Stimulated activated memory B cell treated with anti-CD40 and anti-IgM and Interleukin-4, amounts not matched to agents 10 μg/mL and 1 μg/mL and 100 μg/mL, for 72 hours (primary cell): ENCODE results near the gene RMRP.

Experiments
- ATAC-seq: fragments of 150-1000 bp; cut with Tn5 transposase; 2 replicates; pipeline ENCODE4 v1.10.0; 2021
- H3K27ac Mint-ChIP-seq: one replicate; pipeline ENCODE4 v1.8.0; 2022; ENCODE audit warnings: mild to moderate bottlenecking, mixed read lengths
- H3K27me3 Mint-ChIP-seq: one replicate; pipeline ENCODE4 v1.8.0; 2022; ENCODE audit warnings: mixed read lengths
- H3K36me3 Mint-ChIP-seq: one replicate; pipeline ENCODE4 v1.8.0; 2022; ENCODE audit warnings: mixed read lengths
- H3K4me1 Mint-ChIP-seq: one replicate; pipeline ENCODE4 v1.8.0; 2022; ENCODE audit warnings: mixed read lengths
- H3K4me3 Mint-ChIP-seq: one replicate; pipeline ENCODE4 v1.8.0; 2022; ENCODE audit warnings: mild to moderate bottlenecking, moderate library complexity, mixed read lengths
- H3K9me3 Mint-ChIP-seq: one replicate; pipeline ENCODE4 v1.8.0; 2022; ENCODE audit warnings: mixed read lengths

The RMRP gene

DNA sequence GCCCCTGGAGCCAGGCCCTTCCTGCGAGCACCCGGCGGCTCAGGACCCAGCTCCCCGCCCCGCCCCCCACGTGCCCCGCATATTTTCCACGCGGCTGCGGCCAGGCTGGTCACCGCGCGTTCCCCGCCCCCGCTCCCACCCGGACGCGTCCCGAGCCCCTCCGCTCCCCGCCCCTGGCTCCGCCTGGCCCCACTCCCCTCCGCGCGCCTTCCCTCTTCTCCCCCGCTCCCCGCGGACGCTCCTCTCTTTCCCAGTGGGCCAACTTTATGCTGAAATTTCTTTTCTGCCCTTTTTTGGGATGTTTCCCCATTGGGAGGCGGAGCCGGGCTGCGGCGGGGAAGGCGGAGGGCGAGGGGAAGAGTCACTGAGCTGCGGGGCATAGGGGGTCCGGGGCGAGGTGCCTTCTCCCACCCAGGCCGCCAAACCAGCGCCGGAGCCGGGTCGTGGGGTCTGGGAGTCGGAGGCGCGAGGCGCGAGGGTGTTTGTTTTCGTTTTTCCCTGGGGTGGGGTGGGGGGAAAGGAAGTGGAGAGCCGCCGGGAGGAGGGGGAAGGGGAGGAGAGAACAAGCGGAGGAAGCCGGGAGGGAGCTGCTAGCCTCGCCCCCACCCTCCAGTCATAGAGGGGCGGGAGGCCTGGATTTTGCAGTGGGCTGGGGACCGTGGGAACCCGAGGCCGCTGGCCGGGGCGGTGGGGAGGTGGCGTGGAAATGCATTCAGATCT is 33.0 kb upstream of the RMRP start:
- Mint-ChIP-seq H3K4me1 (peaks cover 20% of the 10 kb centered on the region), H3K4me3 (peak overlapping the region; percentile 95), H3K27me3 (no peaks in the 10 kb centered on the region), H3K27ac (peak overlapping the region; percentile 83), H3K36me3 (no peaks in the 10 kb centered on the region), H3K9me3 (no peaks in the 10 kb centered on the region)
- ATAC-seq, result peak; percentile 27

- Mint-ChIP-seq H3K36me3 (no peaks in the 10 kb centered on the region), H3K27ac (peak overlapping the region; percentile 83), H3K4me1 (peaks cover 20% of the 10 kb centered on the region), H3K9me3 (no peaks in the 10 kb centered on the region), H3K27me3 (no peaks in the 10 kb centered on the region), H3K4me3 (peak overlapping the region; percentile 75)
- ATAC-seq, result no peak
Observed at GRCh38 chr9:35690294-35690613, 32.4 kb upstream of the RMRP start.

DNA sequence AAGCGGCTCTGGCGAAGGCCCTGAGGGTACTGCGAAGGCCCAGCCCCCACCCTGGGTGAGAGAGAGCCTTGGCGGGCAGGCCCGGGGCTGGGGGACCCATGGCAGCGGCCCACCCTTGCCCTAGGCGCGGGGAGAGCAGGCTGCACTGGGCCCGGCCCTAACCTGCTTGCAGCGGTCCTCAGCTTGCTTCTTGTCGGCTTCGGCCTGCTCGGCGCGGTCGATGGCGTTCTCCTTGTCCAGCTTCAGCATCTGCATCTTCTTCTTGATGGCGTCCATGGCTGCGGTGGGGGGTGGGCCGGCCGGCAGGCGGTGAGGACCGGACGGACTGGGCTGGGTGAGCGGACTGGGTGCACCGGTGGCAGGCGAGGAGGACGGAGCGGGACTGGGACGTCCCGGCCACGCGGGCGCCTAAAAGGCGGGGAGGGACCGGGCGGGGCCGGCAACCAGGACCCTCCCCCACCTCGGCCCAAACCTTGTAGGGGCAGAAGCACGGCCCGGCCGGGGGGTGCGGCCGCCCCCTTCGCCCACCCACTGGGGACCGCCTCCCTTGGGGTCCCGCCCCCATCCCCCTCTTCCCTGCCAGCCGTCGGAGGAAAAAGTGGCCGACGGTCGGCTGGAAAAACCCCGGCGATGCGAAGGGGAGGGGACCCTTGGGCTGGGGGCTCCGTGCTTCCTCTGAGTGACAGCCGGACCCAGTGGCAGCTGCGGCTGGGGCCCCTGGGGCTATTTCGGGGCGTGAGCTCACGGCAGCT is 31.9 kb upstream of the RMRP start, which contains the start of gene TPM2:
TPM2 (minus strand) TSS at position 384 of the 752 bp plus-strand sequence; CDS start at position 276, 108 bp downstream.
- Mint-ChIP-seq H3K4me3 (peak within 1 kb of the TSS; percentile 95), H3K27me3 (no peaks in the 10 kb centered on the region), H3K27ac (peak within 1 kb of the TSS; percentile 83), H3K4me1 (peaks cover 20% of the 10 kb centered on the region), H3K36me3 (no peaks in the 10 kb centered on the region), H3K9me3 (no peaks in the 10 kb centered on the region)
- peak; percentile 61 for ATAC-seq

DNA sequence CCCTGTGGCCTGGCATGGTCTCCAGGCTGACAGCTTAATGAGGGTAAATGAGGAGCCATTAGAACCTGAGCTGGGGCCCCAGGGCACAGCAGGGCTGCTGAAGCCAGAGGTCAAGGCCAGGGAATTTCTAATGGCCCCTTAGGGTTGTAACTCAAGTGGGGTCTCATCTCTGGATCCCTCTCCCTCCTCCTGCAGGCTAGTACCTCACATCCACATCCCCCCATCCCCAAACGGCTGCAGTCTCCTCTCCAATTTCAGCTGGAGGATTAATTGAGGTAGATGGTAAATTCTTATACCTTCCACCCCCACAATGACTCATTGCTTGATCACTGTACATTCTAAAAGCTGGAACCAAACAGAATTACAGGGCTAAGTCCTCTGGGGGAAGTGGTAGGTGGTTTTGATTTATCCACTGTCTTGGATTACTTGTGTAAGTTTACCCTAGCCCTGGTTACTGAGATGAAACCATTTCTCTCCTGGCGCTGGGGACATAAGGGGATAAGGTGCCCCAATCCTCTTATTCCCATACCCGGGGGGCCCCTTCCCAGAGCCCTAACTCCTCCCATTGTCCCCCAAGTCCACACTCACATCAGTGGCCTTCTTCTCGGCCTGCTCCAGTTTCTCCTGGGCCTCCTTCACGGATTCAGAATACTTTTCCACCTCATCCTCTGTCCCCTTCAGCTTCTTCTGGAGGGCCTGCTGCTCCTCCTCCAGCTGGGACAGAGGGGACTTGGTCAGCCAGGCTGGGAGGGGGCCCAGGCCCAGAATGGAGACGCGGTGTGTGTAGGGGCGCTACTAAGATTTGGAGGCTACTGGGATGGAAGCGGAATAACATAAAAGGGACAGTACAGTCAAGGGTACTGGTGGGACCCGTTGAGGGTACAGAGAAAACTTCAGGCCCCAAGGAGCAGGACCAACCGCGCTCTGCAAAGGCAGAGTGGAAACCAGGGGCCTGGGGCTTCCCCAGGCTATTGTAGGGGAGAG is 31.0 kb upstream of the RMRP start:
- Mint-ChIP-seq H3K27me3 (no peaks in the 10 kb centered on the region), H3K27ac (peak overlapping the region; percentile 3), H3K9me3 (no peaks in the 10 kb centered on the region), H3K4me1 (peaks cover 20% of the 10 kb centered on the region), H3K36me3 (no peaks in the 10 kb centered on the region), H3K4me3 (peak overlapping the region; percentile 26)
- no peak for ATAC-seq

- Mint-ChIP-seq H3K27ac (no peak overlapping the region), H3K36me3 (no peaks in the 10 kb centered on the region), H3K9me3 (no peaks in the 10 kb centered on the region), H3K4me3 (no peak overlapping the region), H3K4me1 (peaks cover 20% of the 10 kb centered on the region), H3K27me3 (no peaks in the 10 kb centered on the region)
- ATAC-seq, result no peak
Observed at GRCh38 chr9:35687972-35688557, 30.2 kb upstream of the RMRP start.

GRCh38 chr9:35687306-35687705 is 29.5 kb upstream of the RMRP start:
- Mint-ChIP-seq H3K4me1 (peaks cover 20% of the 10 kb centered on the region), H3K27ac (no peak overlapping the region), H3K9me3 (no peaks in the 10 kb centered on the region), H3K27me3 (no peaks in the 10 kb centered on the region), H3K4me3 (no peak overlapping the region), H3K36me3 (no peaks in the 10 kb centered on the region)
- no peak for ATAC-seq

- Mint-ChIP-seq H3K9me3 (no peaks in the 10 kb centered on the region), H3K4me3 (no peak overlapping the region), H3K27ac (no peak overlapping the region), H3K27me3 (no peaks in the 10 kb centered on the region), H3K36me3 (no peaks in the 10 kb centered on the region), H3K4me1 (peaks cover 26% of the 10 kb centered on the region)
- no peak for ATAC-seq
Observed at GRCh38 chr9:35686222-35687203, 28.7 kb upstream of the RMRP start.

GRCh38 chr9:35685506-35685905 is 27.7 kb upstream of the RMRP start:
- no peaks in the 10 kb centered on the region for H3K9me3 Mint-ChIP-seq
- H3K27me3 Mint-ChIP-seq, result no peaks in the 10 kb centered on the region
- no peak overlapping the region for H3K4me3 Mint-ChIP-seq
- peaks cover 27% of the 10 kb centered on the region for H3K4me1 Mint-ChIP-seq
- H3K36me3 Mint-ChIP-seq, result no peaks in the 10 kb centered on the region
- H3K27ac Mint-ChIP-seq, result no peak overlapping the region
- ATAC-seq, result no peak

GRCh38 chr9:35684921-35685320 is 27.1 kb upstream of the RMRP start:
- Mint-ChIP-seq H3K36me3 (no peaks in the 10 kb centered on the region), H3K9me3 (no peaks in the 10 kb centered on the region), H3K4me3 (no peak overlapping the region)

DNA sequence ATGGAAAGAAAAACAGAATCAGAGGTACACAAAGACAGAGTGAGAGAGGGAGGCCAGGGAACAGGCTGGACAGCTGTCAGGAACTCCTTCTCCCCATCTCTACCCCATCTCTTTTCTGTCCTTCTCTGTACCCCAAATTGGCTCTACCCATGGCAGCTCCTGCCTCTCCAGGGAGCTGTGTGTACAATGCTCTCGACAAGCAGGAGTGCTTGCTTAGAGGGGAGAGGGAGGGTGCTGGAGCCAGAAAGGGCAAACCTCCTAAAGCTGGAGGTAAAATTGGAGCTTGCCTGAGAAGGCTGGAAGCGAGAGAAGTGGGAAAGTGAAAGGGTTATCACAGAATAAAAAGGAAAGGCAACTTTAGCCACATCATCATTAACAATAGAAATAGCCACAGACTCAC is 25.5 kb upstream of the RMRP start:
- H3K4me1 Mint-ChIP-seq, result peaks cover 31% of the 10 kb centered on the region
- no peaks in the 10 kb centered on the region for H3K36me3 Mint-ChIP-seq
- no peaks in the 10 kb centered on the region for H3K9me3 Mint-ChIP-seq
- no peaks in the 10 kb centered on the region for H3K27me3 Mint-ChIP-seq
- H3K27ac Mint-ChIP-seq, result no peak overlapping the region
- no peak for ATAC-seq
- no peak overlapping the region for H3K4me3 Mint-ChIP-seq

More at GRCh38 chr9:35684921-35685320, 27.1 kb upstream of the RMRP start:
- ATAC-seq, result no peak
- peaks cover 33% of the 10 kb centered on the region for H3K4me1 Mint-ChIP-seq
- no peak overlapping the region for H3K27ac Mint-ChIP-seq
- H3K27me3 Mint-ChIP-seq, result no peaks in the 10 kb centered on the region

DNA sequence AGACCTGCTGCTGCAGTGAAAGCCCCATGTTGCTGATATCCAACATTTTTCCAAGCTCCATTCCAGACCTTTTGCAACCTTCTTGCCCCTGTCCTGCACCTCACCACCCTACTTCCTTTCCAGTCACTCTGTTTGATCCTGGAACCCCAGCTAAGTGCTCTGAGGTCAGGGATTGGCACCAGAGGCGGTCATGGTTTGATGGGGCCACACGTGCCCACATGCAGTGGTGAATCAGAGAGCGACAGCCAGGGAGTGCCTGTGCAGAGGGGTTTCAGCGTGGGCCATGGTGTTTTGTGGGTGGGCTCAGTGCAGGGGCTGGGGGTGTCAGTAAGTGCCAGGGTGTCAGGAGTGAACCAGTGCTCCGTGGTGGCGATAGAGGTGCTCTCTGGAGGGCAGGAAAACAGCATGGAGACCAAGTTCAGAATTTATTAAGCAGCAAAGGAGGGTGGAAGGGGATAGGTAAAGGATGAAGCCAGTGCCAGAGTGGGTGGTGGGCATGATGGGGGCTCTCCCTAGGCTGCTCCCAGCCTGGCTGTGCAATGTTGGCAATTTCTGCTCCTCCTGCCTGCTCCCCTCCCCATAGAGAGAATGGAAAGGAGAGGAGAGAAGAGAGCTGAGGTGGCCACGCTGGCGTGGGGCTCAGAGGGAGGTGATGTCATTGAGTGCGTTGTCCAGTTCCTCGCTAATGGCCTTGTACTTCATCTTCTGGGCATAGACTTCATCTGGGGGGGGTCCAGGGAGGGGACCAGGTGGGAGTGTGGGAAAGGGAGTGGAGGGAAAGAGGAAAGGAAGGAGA is 24.9 kb upstream of the RMRP start:
- peak overlapping the region; percentile 42 for H3K27ac Mint-ChIP-seq
- H3K9me3 Mint-ChIP-seq, result no peaks in the 10 kb centered on the region
- no peak for ATAC-seq
- H3K27me3 Mint-ChIP-seq, result no peaks in the 10 kb centered on the region
- peaks cover 31% of the 10 kb centered on the region for H3K4me1 Mint-ChIP-seq
- H3K36me3 Mint-ChIP-seq, result no peaks in the 10 kb centered on the region
- no peak overlapping the region for H3K4me3 Mint-ChIP-seq

DNA sequence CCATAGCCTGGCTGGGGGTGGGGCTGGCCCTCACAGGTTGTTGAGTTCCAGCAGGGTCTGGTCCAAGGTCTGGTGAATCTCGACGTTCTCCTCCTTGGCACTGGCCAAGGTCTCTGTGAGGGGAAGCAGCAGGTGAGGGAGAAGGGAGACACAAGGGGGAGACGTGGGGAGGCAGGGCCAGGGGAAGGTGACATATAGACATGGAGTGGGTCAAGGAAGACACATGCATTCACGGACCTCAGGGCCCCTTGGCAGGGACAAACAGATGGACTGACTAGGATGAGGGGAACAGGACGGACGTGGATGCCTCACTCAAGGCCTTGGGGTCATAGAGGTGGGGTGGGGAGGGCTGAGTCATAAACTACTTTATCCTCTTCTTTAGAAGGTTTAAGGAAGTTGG is 24.2 kb upstream of the RMRP start:
- ATAC-seq, result no peak
- Mint-ChIP-seq H3K27ac (peak overlapping the region; percentile 42), H3K4me3 (no peak overlapping the region), H3K9me3 (no peaks in the 10 kb centered on the region), H3K27me3 (no peaks in the 10 kb centered on the region), H3K4me1 (peaks cover 31% of the 10 kb centered on the region), H3K36me3 (no peaks in the 10 kb centered on the region)

GRCh38 chr9:35681341-35682002 is 23.7 kb upstream of the RMRP start:
- ATAC-seq, result no peak
- H3K36me3 Mint-ChIP-seq, result no peaks in the 10 kb centered on the region
- no peak overlapping the region for H3K4me3 Mint-ChIP-seq

More at GRCh38 chr9:35681341-35682002, 23.7 kb upstream of the RMRP start:
- peak overlapping the region; percentile 42 for H3K27ac Mint-ChIP-seq
- no peaks in the 10 kb centered on the region for H3K9me3 Mint-ChIP-seq
- no peaks in the 10 kb centered on the region for H3K27me3 Mint-ChIP-seq
- H3K4me1 Mint-ChIP-seq, result peaks cover 32% of the 10 kb centered on the region
